Small intestine (tissue), 7 donors: Measurements from ENCODE around the gene CCNL1. TPM values are rescaled to one million over a fixed set of nuclear protein-coding genes. Genes with fewer than 3 reads are reported as not detected.

Source experiments
- DNase-seq, 2 donors: peaks; one replicate each; pipeline versions ENCODE4 v3.0.0 to v3.0.0-alpha.2; 2013
- FAIRE-seq: peaks from 2 replicates; lab custom pipeline; 2012; peaks lifted over from hg19 to GRCh38; lab: Jason Lieb, UNC
- H3K27ac ChIP-seq, 3 donors: one replicate each; pipeline ENCODE4 v1.5.1; 2013; ENCODE audit warnings: low read length in 2 of 3, mild to moderate bottlenecking in 2 of 3, control low read depth in 1 of 3, inconsistent platforms in 1 of 3, low read depth in 1 of 3, moderate library complexity in 1 of 3
- H3K27me3 ChIP-seq, 3 donors: one replicate each; pipeline ENCODE4 v1.6.1; 2013; ENCODE audit warnings: low read length in 3 of 3, inconsistent platforms in 1 of 3; ENCODE audit not compliant: control insufficient read depth in 3 of 3, insufficient read depth in 3 of 3
- H3K36me3 ChIP-seq, 3 donors: one replicate each; pipeline ENCODE4 v1.6.1; 2013; ENCODE audit warnings: low read length in 3 of 3, inconsistent platforms in 1 of 3, low read depth in 1 of 3, mild to moderate bottlenecking in 1 of 3, moderate library complexity in 1 of 3; ENCODE audit not compliant: control insufficient read depth in 3 of 3, insufficient read depth in 2 of 3
- H3K4me1 ChIP-seq, 3 donors: one replicate each; pipeline ENCODE4 v1.6.1; 2013; ENCODE audit warnings: low read length in 2 of 3, inconsistent platforms in 1 of 3, low read depth in 1 of 3, mild to moderate bottlenecking in 1 of 3, moderate library complexity in 1 of 3; ENCODE audit not compliant: control insufficient read depth in 3 of 3, insufficient read depth in 2 of 3
- H3K4me3 ChIP-seq, 3 donors: one replicate each; pipeline ENCODE4 v1.5.1; 2013; ENCODE audit warnings: low read length in 3 of 3, control low read depth in 1 of 3, inconsistent platforms in 1 of 3, low read depth in 1 of 3, mild to moderate bottlenecking in 1 of 3, moderate library complexity in 1 of 3
- H3K9me3 ChIP-seq, 2 donors: one replicate each; pipeline ENCODE4 v1.6.1; 2013; ENCODE audit warnings: low read depth in 1 of 2, low read length in 1 of 2; ENCODE audit not compliant: control insufficient read depth in 2 of 2, insufficient read depth in 1 of 2
- WGBS, 3 donors: extraction: QIAGEN DNeasy Blood & Tissue Kit; methylation state at CpG; one replicate each; pipeline ENCODE4 v1.1.7; 2013; 5-methylcytosine and 5-hydroxymethylcytosine counted together
- polyA plus RNA-seq, 4 donors: library from polyadenylated mRNA; stranded (reverse) in 3 of 4; unstranded in 1 of 4; fragments of 200-250 nt in 3 of 4; fragments of 120-200 nt in 1 of 4; gene quantifications; one replicate each; pipeline versions ENCODE4 v1.2.1 to v1.2.3, GENCODE V29; 2013
- donor health status: healthy with polysubstance abuse.
- donor health status: control.
- donor health status: control.
- donor health status: Bipolar disorder and iron deficiency.
- donor health status: healthy.

The CCNL1 gene
- polyA plus RNA-seq, 4 donors: 46.6 to 214 (median 118) TPM

DNA sequence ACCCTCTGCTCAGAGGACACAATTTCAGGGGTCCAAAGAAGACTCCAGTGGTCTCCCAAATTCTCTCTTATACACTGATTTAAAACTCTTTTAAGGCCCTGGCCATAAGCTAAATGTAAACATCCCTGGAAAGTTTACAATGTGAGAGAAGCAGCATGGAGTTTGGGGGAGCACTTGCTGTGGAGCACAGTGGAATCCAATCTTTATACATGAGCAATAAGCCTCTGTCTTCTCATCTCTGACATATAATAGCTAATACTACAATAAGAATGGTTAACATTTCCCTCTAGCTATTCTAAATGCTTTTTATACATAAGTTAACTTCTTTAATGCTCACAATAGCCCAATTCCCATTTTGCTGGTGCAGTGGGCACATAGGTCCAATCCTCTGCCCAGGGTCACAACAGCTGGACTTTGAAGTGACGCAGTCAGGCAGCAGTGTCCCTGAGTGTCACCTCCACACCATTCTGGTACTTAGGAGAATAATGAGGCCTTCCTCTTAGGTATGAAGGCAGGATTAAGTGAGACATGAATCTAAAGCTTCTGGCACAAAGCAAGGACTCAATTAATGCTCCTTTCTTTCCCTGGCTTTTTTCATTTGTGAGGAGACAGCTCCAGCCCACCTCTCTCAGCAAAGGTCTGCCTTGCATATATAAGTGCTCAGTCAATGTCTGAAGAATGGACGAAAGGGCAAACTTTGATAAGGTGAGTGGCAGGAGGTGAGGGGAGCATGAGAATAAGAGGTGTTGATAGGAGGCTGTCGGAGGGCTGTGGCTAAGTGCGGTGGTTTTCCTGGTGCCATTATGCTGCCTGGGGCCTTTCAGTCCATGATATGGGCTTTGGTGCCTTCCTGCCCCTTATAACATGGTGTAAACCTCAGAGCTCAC, 26.3 kb downstream of the CCNL1 start:
- Histone ChIP-seq H3K4me3 (no peak overlapping the region), H3K9me3 (no peaks in the 10 kb centered on the region), H3K27me3 (no peaks in the 10 kb centered on the region), H3K36me3 (peaks cover 0 to 13% (median 0%) of the 10 kb centered on the region in 3 donors), H3K4me1 (peaks cover 12 to 72% (median 15%) of the 10 kb centered on the region in 3 donors), H3K27ac (peak overlapping the region in 2 of 3 donors; percentile 17 to 21)
- 74 to 91% (median 81%) methylated on average over 4 of the region's 4 CpGs for WGBS, 3 donors
- FAIRE-seq (no peak), DNase-seq (no peak)

- H3K9me3 ChIP-seq: no peaks in the 10 kb centered on the region
- 68 to 91% (median 81%) methylated on average over 2 of the region's 2 CpGs for WGBS, 3 donors
- H3K27me3 ChIP-seq: no peaks in the 10 kb centered on the region
- DNase-seq (no peak), FAIRE-seq (no peak)
- H3K27ac ChIP-seq: peak overlapping the region in 1 of 3 donors; percentile 5
- H3K4me1 ChIP-seq: peaks cover 12 to 79% (median 21%) of the 10 kb centered on the region in 3 donors
- H3K4me3 ChIP-seq: no peak overlapping the region
- peaks cover 0 to 8% (median 0%) of the 10 kb centered on the region in 3 donors for H3K36me3 ChIP-seq
Measured at GRCh38 chr3:157132936-157133335, 27.0 kb downstream of the CCNL1 start.

DNA sequence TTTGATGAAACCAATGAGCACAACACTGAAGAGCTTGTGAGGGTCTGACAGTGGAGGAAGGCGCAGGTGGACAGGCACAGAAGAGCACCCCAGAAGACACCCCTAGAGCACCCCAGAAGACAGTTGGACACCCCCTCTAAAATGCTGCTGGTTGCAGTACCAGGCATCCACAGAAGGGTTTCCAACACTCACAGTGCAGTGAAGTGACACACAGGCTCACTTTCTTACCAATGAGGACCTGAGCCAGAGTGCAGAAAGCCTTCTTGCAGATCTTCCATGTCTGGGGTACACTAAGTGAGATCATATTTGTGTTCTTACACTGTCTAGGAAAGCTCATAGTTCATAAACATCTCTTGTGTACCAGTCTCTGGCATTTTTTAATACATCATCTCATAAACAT, 27.6 kb downstream of the CCNL1 start:
- Histone ChIP-seq H3K27me3 (no peaks in the 10 kb centered on the region), H3K9me3 (no peaks in the 10 kb centered on the region), H3K4me3 (no peak overlapping the region), H3K27ac (peak overlapping the region in 1 of 3 donors; percentile 27), H3K36me3 (peaks cover 0 to 8% (median 0%) of the 10 kb centered on the region in 3 donors), H3K4me1 (peaks cover 12 to 85% (median 23%) of the 10 kb centered on the region in 3 donors)
- FAIRE-seq: no peak
- WGBS, 3 donors: 94 to 100% (median 95%) methylated on average over 1 of the region's 1 CpG
- no peak for DNase-seq

- no peaks in the 10 kb centered on the region for H3K27me3 ChIP-seq
- 33 to 55% (median 53%) methylated on average over 5 of the region's 5 CpGs for WGBS, 3 donors
- DNase-seq (peak in 1 of 2 donors; percentile 44), FAIRE-seq (no peak)
- peaks cover 8 to 84% (median 23%) of the 10 kb centered on the region in 3 donors for H3K4me1 ChIP-seq
- no peak overlapping the region for H3K4me3 ChIP-seq
- H3K27ac ChIP-seq: peak overlapping the region in 1 of 3 donors; percentile 83
- H3K36me3 ChIP-seq: peaks cover 0 to 8% (median 0%) of the 10 kb centered on the region in 3 donors
- H3K9me3 ChIP-seq: no peaks in the 10 kb centered on the region
Measured at GRCh38 chr3:157131861-157132260, 28.1 kb downstream of the CCNL1 start.

- FAIRE-seq (no peak), DNase-seq (peak; percentile 86 to 89)
- Histone ChIP-seq H3K4me3 (no peak overlapping the region), H3K27ac (peak overlapping the region; percentile 77 to 97 (median 86)), H3K36me3 (peaks cover 0 to 8% (median 0%) of the 10 kb centered on the region in 3 donors), H3K4me1 (peaks cover 7 to 82% (median 24%) of the 10 kb centered on the region in 3 donors), H3K9me3 (no peaks in the 10 kb centered on the region), H3K27me3 (no peaks in the 10 kb centered on the region)
- 15 to 19% (median 18%) methylated on average over 23 of the region's 23 CpGs for WGBS, 3 donors
Measured at GRCh38 chr3:157130467-157131251, 29.3 kb downstream of the CCNL1 start.

DNA sequence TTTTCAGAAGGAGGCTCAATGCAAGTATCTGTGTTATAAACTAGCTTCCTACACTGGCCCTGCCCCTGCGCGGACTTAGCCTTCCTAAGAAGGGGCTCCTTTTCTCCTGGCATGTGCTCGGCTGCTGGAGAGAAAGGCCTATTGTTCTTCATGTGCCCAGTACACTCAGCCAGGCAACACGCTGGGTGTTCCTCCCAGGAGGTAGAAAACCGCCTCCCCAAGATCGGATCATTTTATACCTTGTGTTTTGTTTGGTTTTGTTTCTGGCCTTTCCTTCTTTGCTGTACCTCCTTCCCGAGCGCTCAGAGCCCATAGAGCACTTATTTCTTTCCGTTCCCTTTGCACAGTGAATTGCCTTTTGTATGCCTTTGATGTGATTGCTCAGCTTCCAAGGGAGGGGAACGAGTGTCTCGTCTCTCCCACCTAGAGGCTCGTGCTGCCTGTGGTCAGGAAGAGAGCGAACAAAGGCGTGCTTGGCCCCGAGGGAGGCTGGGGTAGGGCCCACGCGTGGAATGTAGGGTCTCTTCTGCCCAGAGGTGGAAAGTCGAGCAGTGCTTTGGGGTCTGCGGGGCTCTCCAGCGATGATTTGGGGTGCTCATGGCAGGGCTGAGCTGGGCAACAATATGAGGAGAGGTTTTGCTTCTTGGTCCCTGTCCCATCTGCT, 30.0 kb downstream of the CCNL1 start:
- peaks cover 3 to 80% (median 24%) of the 10 kb centered on the region in 3 donors for H3K4me1 ChIP-seq
- FAIRE-seq: no peak

GRCh38 chr3:157128771-157129681, 30.9 kb downstream of the CCNL1 start:
- H3K9me3 ChIP-seq: no peaks in the 10 kb centered on the region
- no peak overlapping the region for H3K4me3 ChIP-seq
- WGBS, 3 donors: 22 to 53% (median 37%) methylated on average over 14 of the region's 14 CpGs
- peak overlapping the region; percentile 74 to 97 (median 86) for H3K27ac ChIP-seq
- H3K27me3 ChIP-seq: no peaks in the 10 kb centered on the region
- no peak for FAIRE-seq
- peaks cover 0 to 1% (median 0%) of the 10 kb centered on the region in 3 donors for H3K36me3 ChIP-seq
- H3K4me1 ChIP-seq: peaks cover 0 to 75% (median 19%) of the 10 kb centered on the region in 3 donors
- DNase-seq: peak; percentile 72 to 89

More for the DNA sequence above, 30.0 kb downstream of the CCNL1 start:
- 11 to 44% (median 24%) methylated on average over 20 of the region's 20 CpGs for WGBS, 3 donors
- DNase-seq: peak; percentile 46 to 71
- Histone ChIP-seq H3K9me3 (no peaks in the 10 kb centered on the region), H3K27me3 (no peaks in the 10 kb centered on the region), H3K4me3 (no peak overlapping the region), H3K36me3 (peaks cover 0 to 8% (median 0%) of the 10 kb centered on the region in 3 donors), H3K27ac (peak overlapping the region; percentile 74 to 97 (median 86))
